ENCODE results near the gene ARHGAP23. TPM values are rescaled to one million over a fixed set of nuclear protein-coding genes. Genes with fewer than 3 reads are reported as not detected.
A peak's percentile ranks its signal among the peaks of the same experiment; 100 is the strongest.
"Not testable (repeated sequence)": the region's sequence is repeated elsewhere in the genome, so short reads cannot be mapped to it uniquely, and the experiment has no call there.

The ARHGAP23 gene
- total RNA-seq, 1 experiment from 2014 or later, result 129 TPM

GRCh38 chr17:38491346-38492066 lies 63.2 kb downstream of the ARHGAP23 start:
- H3K79me2 ChIP-seq (ENCODE audit: low read depth); H3K27me3 ChIP-seq (ENCODE audit: insufficient read depth, low read depth); H3K4me2 ChIP-seq; POLR2A ChIA-PET (ENCODE audit: unreplicated experiment); H4K20me1 ChIP-seq (ENCODE audit: insufficient read depth); H3K27ac ChIP-seq; H3F3A ChIP-seq (ENCODE audit: insufficient read depth, low read depth); H3K4me3 ChIP-seq; BruUV-seq (replicated peaks); H3K9me2 ChIP-seq (ENCODE audit: insufficient read depth); H3K36me3 ChIP-seq (ENCODE audit: low read depth); H2AFZ ChIP-seq; H3K4me1 ChIP-seq (replicated peaks; ENCODE audit: insufficient read depth); H3K9me3 ChIP-seq (ENCODE audit: insufficient read depth, low read depth); DNase-seq; CTCF ChIA-PET: not testable (repeated sequence)
- intact Hi-C loops (cut with micrococcal nuclease; ENCODE audit: unreplicated experiment), result loop anchor here (1.0 kb wide), 3 partner anchors 93 to 176 kb away; no protein-coding TSS in a partner anchor

- CTCF ChIA-PET, result interaction anchor here (0.5 to 0.7 kb wide), 2 partner anchors 608 to 849 kb away, joined by 3 read pairs; no protein-coding TSS in a partner anchor
- H3K27ac ChIP-seq; H3K27me3 ChIP-seq (ENCODE audit: insufficient read depth, low read depth); H3F3A ChIP-seq (ENCODE audit: insufficient read depth, low read depth); H3K79me2 ChIP-seq (ENCODE audit: low read depth); H3K4me2 ChIP-seq; H2AFZ ChIP-seq; H3K4me1 ChIP-seq (replicated peaks; ENCODE audit: insufficient read depth); POLR2A ChIA-PET (ENCODE audit: unreplicated experiment); H3K9me3 ChIP-seq (ENCODE audit: insufficient read depth, low read depth); H3K36me3 ChIP-seq (ENCODE audit: low read depth); BruUV-seq (replicated peaks); H3K9me2 ChIP-seq (ENCODE audit: insufficient read depth); H4K20me1 ChIP-seq (ENCODE audit: insufficient read depth); H3K4me3 ChIP-seq: not testable (repeated sequence)
- intact Hi-C loops (cut with micrococcal nuclease; ENCODE audit: unreplicated experiment), result loop anchor here (1.0 kb wide), 3 partner anchors 92 to 175 kb away; no protein-coding TSS in a partner anchor
- peak; percentile 72 to 89 for DNase-seq
- peak; percentile 68; the same call in 1 of the 2 replicates for TF ChIP-seq CTCF (conservative IDR thresholded peaks at IDR 0.05)
Observed at GRCh38 chr17:38492067-38493040, 64.1 kb downstream of the ARHGAP23 start.

- H3K27me3 ChIP-seq (ENCODE audit: insufficient read depth, low read depth); H3K27ac ChIP-seq; H3K79me2 ChIP-seq (ENCODE audit: low read depth); H3K9me2 ChIP-seq (ENCODE audit: insufficient read depth); CTCF ChIA-PET; H4K20me1 ChIP-seq (ENCODE audit: insufficient read depth); BruUV-seq (replicated peaks); H3K4me1 ChIP-seq (replicated peaks; ENCODE audit: insufficient read depth); H3F3A ChIP-seq (ENCODE audit: insufficient read depth, low read depth); H3K4me2 ChIP-seq; H3K4me3 ChIP-seq; DNase-seq; H3K36me3 ChIP-seq (ENCODE audit: low read depth); H3K9me3 ChIP-seq (ENCODE audit: insufficient read depth, low read depth); POLR2A ChIA-PET (ENCODE audit: unreplicated experiment); H2AFZ ChIP-seq; intact Hi-C loops (cut with micrococcal nuclease; ENCODE audit: unreplicated experiment): not testable (repeated sequence)
Observed at GRCh38 chr17:38494152-38494551, 65.9 kb downstream of the ARHGAP23 start.

- H3K27ac ChIP-seq; H3K4me3 ChIP-seq; H3K9me2 ChIP-seq (ENCODE audit: insufficient read depth); H3K36me3 ChIP-seq (ENCODE audit: low read depth); H3K79me2 ChIP-seq (ENCODE audit: low read depth); BruUV-seq (replicated peaks); H4K20me1 ChIP-seq (ENCODE audit: insufficient read depth); H3F3A ChIP-seq (ENCODE audit: insufficient read depth, low read depth); DNase-seq; H3K4me2 ChIP-seq; H2AFZ ChIP-seq; intact Hi-C loops (cut with micrococcal nuclease; ENCODE audit: unreplicated experiment); H3K27me3 ChIP-seq (ENCODE audit: insufficient read depth, low read depth); H3K4me1 ChIP-seq (replicated peaks; ENCODE audit: insufficient read depth); CTCF ChIA-PET; H3K9me3 ChIP-seq (ENCODE audit: insufficient read depth, low read depth); POLR2A ChIA-PET (ENCODE audit: unreplicated experiment): not testable (repeated sequence)
Observed at GRCh38 chr17:38497656-38498055, 69.4 kb downstream of the ARHGAP23 start.
